ENCODE measurements around the gene GNAS.

Gene GNAS

DNA sequence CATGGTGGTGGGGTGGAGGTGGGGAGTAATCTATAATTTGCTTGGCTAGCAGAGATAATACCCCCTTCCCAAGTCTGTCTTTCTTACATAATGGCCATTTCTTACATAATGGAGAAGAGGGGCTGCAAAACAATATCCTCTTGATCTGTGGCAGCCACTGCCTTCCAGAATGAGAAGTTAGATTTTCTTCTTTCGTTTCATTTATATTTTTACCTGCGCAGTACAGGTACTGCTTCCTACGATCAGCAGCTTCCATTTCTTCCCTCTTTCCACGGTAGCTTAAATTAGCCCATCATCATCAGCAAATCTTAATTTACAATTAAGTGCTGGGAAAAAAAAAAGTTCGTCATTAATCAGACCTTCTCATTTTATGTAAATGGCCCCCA, 30.2 kb downstream of the GNAS start:
- DNase-seq (ENCODE audit: low read depth): no peak

DNA sequence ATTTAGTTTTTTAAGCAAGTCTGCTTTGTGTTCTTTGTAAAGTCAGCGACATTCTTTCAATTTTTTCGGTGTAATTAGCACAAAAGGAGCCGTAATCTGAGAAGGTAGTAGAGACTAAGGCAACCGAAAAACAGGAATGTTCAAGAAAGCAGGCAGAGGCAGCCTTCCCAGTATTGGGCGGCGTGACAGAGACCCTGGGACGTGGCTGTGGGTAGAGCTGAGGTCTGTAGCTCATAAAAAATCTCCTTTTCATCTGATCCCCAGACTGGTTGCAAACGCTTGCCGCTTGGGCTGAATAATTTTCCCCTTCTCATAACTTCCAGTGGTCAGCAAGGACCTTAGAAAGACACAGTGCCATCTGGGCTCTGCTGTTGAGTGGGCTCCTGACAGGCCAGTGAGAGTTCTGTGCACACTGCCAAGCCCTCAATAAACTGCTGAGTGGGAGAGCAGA, 30.8 kb downstream of the GNAS start:
- DNase-seq (ENCODE audit: low read depth): peak; percentile 91

DNA sequence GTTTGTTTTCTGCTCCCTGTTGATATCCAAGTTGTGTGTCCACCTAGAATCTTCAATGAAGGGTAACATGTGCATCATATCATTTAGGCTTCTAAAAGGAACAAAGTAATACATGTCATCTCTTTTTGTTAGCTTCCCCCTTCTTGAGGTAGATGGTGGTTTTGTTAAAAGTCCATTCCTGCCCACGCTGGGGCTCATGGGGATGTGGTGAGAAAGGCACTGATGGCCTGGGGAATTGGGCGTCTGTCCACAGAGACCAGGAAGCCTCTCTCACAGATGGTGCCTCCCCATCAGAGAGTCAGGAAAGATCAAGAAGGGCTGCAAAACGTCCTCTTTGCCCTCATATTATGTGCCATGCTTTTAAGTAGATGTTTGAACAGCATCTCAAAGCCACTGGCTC, 32.5 kb downstream of the GNAS start:
- DNase-seq (ENCODE audit: low read depth): no peak

DNA sequence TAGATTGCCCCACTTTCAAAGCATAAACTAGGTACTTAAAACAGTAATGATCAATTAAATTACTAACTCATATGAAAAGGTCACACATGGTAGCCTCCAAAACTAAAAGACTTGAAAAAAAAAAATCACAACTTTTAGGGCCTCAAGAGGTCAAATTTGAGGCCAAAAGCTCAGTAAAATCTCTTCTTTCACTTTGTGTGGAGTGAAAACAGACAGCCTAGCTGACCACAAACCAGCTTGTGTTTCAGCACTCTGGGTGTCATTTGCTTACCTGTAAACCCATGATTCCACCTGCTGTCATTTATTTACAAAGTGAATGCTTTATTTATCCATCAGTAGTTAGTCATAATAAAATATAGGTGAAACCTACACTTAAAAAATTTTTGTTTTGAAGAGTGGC, 34.0 kb downstream of the GNAS start:
- DNase-seq (ENCODE audit: low read depth): no peak

DNA sequence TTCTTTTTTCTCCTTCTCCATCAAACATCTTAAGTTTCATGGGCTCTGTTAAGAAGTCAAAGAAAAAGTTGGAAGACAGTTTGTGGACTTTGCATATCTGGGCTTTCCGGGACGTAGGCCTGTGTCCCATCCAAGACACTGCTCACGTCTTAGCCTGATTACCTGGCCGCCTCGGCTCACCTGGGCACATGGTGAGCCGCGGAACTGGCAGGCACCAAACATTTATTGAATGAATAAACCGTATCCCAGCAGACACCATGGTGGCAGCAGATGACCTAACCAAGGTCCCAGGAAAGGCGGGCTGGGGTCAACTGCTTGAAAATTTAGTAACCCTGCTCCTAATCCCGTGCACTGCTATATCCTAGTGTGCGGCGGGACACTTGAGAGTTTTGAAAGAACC, 35.6 kb downstream of the GNAS start:
- no peak for DNase-seq (ENCODE audit: low read depth)

DNA sequence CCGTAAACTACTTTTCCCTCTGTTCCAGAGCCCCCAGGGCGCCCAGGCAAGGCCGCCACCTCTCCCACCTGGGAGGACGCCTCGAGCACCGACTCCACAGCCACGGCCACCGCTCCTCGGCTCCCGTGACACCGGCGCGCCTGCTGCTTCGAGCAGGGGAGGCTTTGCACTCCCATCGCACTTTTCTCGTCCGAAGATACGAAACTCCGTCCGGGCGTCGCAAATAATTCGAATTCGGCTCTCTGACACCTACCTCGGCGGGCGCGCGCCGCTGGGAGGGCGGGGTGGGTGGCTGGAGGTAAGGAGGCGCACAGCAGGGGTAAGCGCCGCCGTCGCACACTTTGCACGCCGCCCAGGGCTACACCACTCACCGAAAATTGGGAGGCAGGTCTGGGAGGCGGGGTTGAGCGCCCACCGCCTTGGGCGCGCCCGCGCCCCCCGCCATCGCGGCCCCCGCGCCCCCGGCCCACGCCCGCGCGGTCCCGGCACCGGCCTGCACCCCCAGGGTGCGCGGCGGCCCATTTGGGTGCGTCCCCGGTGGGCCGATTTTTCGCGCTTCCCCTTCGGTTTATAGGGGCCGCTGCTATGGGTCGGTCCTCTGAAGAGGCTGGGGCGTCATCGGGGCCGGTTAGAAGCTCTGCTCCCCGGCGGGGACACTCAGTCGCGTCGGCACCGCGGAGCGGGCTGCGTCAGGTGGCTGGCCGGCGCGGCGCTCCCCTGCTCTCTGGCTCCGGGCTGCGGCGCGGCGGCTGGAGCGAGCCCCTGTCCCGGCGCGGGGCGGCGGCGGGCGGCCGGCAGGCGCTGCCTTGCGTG, 36.2 kb downstream of the GNAS start:
- DNase-seq (ENCODE audit: low read depth): peak; percentile 82

DNA sequence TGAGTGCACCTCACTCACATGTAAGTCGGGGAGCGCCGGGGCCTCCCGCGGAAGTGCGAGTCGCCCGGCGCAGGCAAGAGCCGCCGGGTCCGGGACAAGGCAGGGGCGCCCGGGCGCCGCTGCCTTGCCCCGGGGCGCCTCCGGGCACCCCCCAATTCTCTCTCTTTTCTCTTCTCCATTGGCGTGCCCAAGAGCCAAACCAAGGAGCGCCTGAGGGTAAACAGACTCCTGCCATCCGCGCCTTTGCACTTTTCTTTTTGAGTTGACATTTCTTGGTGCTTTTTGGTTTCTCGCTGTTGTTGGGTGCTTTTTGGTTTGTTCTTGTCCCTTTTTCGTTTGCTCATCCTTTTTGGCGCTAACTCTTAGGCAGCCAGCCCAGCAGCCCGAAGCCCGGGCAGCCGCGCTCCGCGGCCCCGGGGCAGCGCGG, 36.8 kb downstream of the GNAS start:
- DNase-seq (ENCODE audit: low read depth): no peak

DNA sequence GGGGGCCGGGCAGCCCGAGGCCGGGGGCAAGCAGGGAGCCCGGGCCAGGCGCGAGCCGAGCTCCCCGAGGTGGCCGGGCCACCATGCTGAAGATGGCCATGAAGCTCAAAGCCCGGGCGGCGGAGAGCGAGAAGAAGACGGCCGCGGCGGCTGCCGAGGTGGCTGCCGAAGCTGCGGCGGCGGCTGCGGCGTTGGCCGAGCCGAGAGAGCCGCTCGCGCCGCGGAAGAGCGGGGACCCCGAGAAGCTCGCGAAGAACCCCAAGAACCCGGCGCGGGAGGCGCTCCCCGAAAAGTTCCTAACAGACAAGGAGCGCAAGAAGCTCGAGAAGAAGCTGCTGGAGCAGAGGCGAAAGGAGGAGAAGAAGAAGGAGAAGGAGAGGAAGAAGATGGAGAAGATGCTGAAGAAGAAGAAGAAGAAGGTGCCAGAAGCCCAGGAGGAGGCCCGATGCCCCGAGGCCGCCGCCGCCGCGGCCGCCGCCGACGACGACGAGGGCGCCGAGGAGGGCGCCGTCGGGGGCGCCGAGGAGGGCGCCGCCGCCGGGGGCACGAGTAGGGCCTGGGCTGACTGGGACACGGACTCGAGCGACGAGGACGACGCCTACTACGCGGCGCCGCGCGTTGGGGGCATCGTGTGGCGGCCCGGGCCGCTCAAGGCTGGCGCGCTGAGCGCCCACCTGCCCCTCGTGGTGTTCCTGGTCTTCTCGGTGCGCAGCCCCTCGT, 37.4 kb downstream of the GNAS start:
- DNase-seq (ENCODE audit: low read depth): peak; percentile 13

DNA sequence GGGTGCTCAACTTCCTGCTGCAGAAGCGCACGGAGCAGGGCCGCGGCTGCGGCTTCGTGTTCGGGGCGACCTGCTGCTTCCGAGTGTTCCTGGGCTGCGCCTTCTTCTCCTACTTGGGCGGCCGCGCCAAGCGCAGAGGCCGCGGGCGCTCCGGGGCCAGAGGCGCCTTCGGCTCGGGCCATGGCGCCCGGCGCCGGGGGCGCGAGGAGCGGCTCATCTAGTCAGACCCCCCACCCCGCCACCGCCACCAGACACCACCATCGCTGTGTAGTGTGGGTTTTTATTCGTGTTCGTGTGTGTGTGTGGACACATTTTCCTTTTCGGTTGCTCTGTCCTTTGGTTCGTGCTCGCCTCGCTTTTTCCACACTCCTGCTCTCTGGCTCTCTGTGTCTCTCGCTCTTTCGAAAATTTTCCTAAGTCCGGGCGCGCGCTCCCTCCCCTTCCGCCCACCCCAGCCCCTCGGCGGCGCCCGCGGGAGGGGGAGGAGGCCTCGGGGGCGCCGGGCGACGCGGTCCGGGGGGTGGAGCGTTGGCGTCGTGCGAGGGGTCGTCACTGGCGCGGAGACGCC, 38.1 kb downstream of the GNAS start:
- DNase-seq (ENCODE audit: low read depth): peak; percentile 83

DNA sequence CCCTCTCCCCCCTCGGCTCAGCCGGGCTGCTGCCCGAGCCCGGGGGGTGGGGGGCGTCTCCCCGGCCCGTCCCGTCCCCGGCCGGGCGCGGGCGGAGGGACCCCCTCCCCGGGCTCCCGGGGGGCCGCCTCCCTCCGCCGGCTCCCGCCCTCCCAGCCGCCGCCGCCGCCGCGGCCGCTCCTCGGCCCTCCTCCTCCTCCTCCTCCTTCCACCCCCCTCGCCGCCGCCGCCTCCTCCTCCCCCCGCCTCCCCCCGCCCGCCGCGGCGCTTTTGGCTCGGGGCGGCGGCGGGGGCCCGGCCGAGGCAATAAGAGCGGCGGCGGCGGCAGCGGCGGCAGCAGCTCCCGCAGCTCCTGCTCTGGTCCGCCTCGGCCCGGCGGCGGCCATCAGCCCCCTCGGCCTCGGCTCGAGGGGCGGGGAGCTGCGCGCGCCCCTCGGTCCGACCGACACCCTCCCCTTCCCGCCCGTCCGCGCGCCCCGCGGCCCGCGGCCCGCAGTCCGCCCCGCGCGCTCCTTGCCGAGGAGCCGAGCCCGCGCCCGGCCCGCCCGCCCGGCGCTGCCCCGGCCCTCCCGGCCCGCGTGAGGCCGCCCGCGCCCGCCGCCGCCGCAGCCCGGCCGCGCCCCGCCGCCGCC, 38.7 kb downstream of the GNAS start:
- DNase-seq (ENCODE audit: low read depth): peak; percentile 82

DNA sequence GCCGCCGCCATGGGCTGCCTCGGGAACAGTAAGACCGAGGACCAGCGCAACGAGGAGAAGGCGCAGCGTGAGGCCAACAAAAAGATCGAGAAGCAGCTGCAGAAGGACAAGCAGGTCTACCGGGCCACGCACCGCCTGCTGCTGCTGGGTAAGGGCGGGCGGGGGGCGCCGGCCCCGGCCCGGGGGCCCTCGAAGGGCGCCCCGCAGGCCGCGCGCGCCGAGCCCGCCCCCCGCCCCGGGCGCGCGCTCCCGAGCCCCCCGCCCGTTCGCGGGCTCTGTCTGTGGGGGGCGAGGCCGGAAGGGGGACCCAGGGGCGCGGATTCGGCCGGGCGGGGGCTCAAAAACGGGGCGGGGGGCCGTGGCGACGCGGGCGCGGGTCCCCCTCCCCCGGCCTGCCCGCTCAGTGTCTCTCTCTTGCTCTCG, 39.2 kb downstream of the GNAS start:
- DNase-seq (ENCODE audit: low read depth): peak; percentile 53

DNA sequence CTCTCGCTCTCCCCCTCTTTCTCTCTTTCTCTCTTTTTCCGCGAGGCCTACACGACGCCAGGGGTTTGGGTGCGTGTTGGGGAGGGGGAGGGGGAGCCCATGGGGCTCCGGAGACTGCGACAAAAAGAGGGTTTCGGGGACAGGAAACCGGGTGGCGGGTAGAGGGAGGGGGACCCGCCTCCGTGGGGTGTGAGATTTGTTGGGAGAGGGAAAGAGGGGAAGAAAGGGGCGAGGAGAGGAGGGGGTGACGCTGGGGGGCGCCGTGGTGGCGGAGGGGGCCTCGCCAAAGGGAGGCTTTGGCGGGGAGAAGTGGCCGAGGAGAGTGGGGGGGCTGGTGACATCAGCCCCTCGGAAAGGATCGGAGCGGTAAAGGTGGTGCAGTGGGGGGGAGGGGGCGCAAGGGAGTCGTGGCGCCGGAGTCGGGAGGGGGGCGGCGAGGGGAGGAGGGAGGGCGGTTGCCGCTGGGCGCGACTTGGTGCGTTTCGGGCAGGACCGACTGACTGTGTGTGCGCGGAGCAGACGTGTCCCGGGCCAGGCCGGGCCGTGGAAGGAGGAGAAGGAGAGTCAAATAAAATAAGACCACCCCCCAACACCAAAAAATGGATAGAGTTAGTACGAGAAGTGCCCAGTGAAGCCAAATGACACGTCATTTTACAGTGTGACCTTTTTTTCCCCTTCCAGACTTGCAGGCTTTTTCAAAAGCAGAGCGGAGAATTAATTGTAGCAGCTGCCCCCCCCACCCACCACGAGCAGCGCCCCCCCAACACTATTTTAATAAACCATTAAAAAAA, 39.8 kb downstream of the GNAS start:
- peak; percentile 67 for DNase-seq (ENCODE audit: low read depth)

DNA sequence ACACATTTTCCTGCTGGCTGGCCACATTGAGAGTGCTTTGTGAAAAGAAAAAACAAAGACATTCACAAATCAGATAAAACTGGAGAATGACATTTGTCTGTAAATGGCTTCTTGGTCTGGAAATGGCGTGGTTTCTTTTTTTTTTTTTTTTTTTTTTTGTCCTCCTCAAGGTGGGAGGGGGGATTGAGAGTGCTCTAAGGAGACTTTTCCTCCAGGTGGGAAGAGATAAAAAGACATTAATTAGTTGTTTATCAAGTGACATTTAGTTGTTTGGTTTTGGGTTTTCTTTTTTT, 40.4 kb downstream of the GNAS start:
- DNase-seq (ENCODE audit: low read depth): no peak

DNA sequence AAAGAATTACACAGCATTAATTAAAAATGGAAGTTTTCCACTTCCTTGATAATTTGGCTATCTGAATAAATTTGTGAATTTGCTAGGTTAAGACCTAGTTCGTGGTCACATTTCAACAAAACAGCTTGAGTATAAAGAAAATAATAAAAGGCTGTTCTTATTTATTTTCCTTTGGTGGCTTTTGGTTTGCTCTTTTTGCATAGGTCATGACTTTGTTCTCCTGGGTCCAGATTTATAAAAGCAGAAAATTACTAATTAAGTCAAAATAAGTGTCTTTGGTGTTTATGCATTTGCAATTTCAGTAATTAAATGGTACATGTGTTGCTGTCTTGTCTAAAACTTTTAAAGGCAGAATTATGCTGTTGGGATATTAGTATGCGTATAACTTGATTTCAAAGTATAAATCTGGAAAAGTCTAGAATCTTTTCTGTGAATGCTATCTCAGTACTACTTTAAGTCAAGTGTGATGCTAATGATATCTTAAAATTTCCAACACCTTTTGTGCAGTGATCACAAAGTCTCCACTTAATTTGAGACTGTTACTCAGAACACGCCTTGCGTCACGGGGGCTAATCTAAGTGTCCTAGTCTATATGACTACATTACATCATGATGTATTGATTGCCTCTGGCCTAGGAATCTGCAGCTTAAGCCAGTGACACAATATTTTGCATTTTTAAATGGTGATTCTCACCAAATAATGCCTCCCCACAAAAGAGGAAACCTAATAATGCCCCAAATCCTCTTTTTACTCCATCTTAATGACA, 41.0 kb downstream of the GNAS start:
- DNase-seq (ENCODE audit: low read depth): peak; percentile 16

DNA sequence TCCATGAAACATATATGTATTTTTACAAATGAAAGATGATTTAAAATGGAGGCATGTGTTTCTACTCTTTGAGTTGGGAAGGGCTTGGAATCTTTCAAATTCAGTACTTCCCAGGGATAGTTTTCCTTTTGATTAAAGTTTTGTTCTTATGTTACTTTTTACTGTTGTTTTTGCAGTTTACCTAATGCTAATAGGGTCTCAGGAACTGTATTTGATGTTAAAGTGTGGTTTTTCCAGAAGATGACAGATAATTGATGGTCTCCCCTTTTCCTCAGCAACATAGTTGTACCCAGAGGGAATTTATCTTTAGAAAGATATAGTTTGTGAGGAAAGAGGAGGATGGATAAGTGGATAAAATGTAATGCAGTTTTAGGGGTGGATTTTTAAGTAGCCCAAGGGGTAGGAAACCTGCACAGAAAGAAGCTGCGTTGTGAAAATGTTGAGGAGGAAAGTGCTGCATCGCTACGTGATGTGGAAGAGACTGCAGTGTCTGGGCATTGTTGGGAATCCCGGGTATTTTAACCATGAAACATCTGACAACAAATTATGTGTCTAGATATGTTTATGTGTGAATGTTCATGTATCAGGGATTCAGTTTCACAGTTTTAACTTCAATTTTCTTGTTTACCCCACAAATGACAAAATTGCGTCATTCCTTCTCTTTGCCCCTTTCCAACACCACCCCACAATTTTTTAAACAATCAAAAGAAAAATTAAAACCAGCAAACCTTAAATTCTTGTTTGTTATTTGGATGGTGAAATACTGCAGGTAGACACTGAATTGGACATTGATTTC, 42.3 kb downstream of the GNAS start:
- DNase-seq (ENCODE audit: low read depth): peak; percentile 24

DNA sequence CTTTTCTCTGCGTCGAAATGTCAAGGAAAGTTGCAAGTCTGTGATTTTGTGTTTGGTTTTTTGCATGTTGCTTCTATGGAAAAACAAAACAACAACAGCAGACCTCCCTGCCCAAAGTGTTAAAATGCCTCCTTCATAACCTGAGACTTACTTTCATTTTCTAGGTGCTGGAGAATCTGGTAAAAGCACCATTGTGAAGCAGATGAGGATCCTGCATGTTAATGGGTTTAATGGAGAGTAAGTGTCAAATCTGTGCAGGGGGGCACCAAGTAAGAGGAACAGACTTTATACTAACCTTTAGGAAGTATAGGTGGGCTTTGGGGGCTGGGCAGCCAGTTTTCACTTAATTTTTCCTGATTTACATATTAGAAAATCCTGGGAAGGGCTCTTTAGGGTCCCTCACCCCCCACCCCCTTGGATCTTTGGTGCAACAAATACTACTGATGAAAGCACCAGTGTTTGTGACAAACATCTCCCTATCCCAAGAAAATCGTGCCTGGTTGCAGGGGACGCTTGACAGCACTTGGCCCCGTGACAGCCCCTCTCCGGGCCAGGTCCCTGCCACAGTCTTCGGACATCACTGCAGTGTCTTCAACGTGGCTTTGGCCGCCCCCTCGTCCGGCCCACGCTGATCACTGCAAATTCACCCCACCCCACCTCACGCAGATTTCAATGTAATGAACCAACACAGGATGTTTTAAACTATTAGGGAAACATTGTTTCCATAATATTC, 43.1 kb downstream of the GNAS start:
- no peak for DNase-seq (ENCODE audit: low read depth)

DNA sequence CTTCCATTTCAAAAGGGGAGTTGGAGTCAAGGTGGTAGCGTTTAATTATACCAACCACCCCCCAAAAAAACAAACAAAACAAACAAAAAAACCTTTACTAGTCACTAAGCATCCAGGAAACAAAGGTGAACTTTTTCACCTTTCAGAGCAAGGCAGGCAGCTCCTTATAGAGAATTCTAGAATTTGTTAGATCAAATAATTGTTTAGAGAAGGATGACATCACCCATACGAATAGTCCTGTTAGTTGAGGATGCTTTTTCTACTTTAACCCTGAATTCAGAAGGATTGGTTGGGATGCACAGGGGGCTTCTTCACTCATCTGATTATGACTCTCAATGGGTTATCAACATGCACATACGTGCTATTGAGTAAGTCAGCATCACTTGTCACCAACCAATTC, 44.3 kb downstream of the GNAS start:
- DNase-seq (ENCODE audit: low read depth): no peak

DNA sequence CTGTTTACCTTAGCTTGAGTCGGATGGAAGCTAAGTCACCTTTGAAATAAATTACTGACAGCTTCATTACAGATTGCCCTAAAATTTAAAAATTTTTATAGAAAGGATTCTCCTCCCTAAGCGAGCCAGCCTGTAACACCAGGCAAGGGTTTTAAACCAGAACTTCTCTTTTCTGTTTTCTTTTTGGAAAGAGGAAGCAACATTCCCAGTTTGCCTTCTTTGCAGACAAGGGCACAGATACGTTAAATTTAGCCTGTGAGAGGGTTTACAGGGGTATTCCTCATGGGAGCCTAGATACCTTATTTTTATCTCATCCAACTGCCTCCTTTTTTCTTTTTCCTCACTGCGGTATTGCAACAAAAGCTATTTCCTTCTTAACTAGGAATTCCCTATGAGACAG, 45.0 kb downstream of the GNAS start:
- DNase-seq (ENCODE audit: low read depth): no peak

DNA sequence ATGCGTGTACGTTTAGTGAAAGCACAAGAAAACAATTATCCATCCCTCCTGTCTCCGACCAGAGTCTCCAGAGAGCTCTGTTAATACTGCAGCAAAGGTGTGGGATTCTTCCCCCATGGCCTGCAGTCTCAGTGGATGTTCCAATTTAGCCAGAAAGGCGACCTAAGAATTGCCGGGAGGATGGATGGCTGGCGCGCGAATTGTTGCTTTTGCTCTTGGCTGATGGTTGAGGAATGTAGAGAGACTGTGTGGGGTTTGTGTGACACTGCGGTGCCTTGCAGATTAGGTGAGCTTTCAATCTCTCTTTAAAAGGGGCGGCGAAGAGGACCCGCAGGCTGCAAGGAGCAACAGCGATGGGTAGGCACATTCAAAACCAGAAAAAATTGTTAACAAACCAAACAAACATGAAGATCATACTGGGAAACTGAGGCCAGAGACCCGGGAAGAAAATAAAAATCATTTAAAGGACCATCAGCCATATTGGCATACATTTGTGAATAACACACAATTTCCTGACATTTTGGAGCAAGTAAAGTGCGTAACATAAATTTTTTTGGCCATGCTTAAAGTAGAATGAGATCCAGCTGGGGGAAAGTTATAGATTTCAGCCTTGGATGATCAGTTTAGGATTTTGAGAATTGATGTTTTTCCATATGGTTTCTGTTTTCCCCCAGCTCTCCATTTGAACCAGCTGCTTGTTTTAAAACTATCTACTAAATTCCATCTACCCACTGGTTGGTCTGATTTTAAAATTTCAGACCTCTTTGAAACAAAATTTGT, 46.3 kb downstream of the GNAS start:
- DNase-seq (ENCODE audit: low read depth): no peak
